IPS DF 6.9 (cell line): ENCODE measurements around the gene METTL26.
A peak's percentile ranks its signal among the peaks of the same experiment; 100 is the strongest.

Source experiments
- DNase-seq: peaks from one replicate; pipeline ENCODE4 v3.0.0-alpha.2; 2013; ENCODE audit warnings: low read depth, low spot score
- H3K27ac ChIP-seq: one replicate; pipeline ENCODE4 v1.5.1; 2013; ENCODE audit warnings: low read length, control low read depth
- H3K27me3 ChIP-seq: 2 replicates; pipeline ENCODE4 v1.6.1; 2013; ENCODE audit warnings: mild to moderate bottlenecking, low read length; ENCODE audit not compliant: control insufficient read depth, insufficient read depth
- H3K36me3 ChIP-seq: 2 replicates; pipeline ENCODE4 v1.6.1; 2013; ENCODE audit warnings: low read length; ENCODE audit not compliant: control insufficient read depth, insufficient read depth
- H3K4me1 ChIP-seq: 2 replicates; pipeline ENCODE4 v1.6.1; 2013; ENCODE audit warnings: low read length; ENCODE audit not compliant: control insufficient read depth, insufficient read depth
- H3K4me3 ChIP-seq: 2 replicates; pipeline ENCODE4 v1.5.1; 2013; ENCODE audit warnings: mild to moderate bottlenecking, low read length
- H3K9me3 ChIP-seq: 2 replicates; pipeline ENCODE4 v1.6.1; 2013; ENCODE audit warnings: low read length, inconsistent platforms; ENCODE audit not compliant: control insufficient read depth, insufficient read depth
- WGBS: extraction: QIAGEN DNeasy Blood & Tissue Kit; methylation state at CpG from one replicate; pipeline ENCODE4 v1.1.7; 2013; ENCODE audit warnings: mixed read lengths, missing lambda C conversion rate; ENCODE audit not compliant: insufficient read length, insufficient coverage; 5-methylcytosine and 5-hydroxymethylcytosine counted together

METTL26 gene

GRCh38 chr16:679814-680624 lies 43.9 kb upstream of the METTL26 start, which contains the start of gene STUB1:
STUB1 (plus strand) TSS chr16:680410; CDS start chr16:680526, 116 bp downstream.
- no peaks in the 10 kb centered on the region for H3K9me3 ChIP-seq
- H3K27me3 ChIP-seq, result no peaks in the 10 kb centered on the region
- WGBS, result no CpG with 5 or more reads among the region's 91 CpGs
- H3K4me3 ChIP-seq, result peak within 1 kb of the TSS; percentile 65
- no peak within 1 kb of the TSS for H3K27ac ChIP-seq
- DNase-seq, result no peak
- peaks cover 9% of the 10 kb centered on the region for H3K4me1 ChIP-seq
- peaks cover 15% of the 10 kb centered on the region for H3K36me3 ChIP-seq

DNA sequence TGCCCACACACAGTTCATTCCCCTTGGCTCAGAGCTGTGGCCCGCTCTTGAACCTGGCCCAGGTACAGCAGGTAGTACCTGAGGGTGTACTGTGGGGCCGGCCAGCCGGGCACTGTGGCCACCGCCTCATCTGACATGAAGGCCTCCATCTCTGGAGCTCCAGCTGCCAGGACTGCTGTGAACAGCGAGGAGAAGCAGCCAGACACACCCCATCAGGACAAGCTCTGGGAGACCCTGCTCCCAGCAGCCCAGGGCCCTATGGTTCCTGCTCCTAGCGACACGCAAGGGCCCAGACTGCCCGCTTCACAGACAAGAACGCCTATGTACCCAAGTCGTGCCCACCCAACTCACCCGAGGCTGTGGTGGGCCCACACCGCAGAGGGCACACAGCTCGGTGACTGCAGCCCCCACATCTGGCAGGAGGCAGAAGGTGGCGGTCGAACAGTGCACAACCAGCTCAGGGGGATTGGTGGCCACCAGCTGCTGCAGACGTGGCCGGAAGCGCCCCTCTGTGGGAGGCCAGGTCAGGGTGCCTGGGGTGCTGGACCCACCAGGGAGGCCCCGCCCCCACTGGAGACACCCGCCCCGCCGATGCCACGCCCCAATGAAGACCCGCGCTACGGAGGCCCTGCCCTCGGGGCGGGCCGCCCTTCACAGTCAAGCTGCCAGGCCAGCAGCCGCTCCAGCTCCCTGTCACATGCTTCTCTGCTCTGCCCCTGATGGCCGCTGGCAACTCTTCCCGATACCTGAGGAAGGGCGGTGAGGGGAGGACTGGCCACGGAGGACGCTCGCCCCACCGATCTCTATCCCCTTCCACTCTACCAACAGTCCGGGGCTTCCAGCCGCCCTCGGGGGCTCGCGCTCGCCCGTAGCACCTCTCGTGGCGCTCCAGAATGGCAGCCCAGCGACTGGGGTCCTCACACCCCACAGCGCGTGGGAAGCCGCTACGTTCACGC lies 43.0 kb upstream of the METTL26 start:
- no peak overlapping the region for H3K27ac ChIP-seq
- WGBS, result no CpG with 5 or more reads among the region's 52 CpGs
- H3K27me3 ChIP-seq, result no peaks in the 10 kb centered on the region
- H3K4me3 ChIP-seq, result peak overlapping the region; percentile 48
- no peaks in the 10 kb centered on the region for H3K9me3 ChIP-seq
- peaks cover 9% of the 10 kb centered on the region for H3K4me1 ChIP-seq
- DNase-seq, result no peak
- H3K36me3 ChIP-seq, result peaks cover 15% of the 10 kb centered on the region

- Histone ChIP-seq H3K4me3 (no peak overlapping the region), H3K27me3 (no peaks in the 10 kb centered on the region), H3K4me1 (peaks cover 9% of the 10 kb centered on the region), H3K27ac (no peak overlapping the region), H3K9me3 (no peaks in the 10 kb centered on the region), H3K36me3 (peaks cover 16% of the 10 kb centered on the region)
- no peak for DNase-seq
- no CpG with 5 or more reads among the region's 21 CpGs for WGBS
Measured at GRCh38 chr16:678209-678857, 42.2 kb upstream of the METTL26 start.

DNA sequence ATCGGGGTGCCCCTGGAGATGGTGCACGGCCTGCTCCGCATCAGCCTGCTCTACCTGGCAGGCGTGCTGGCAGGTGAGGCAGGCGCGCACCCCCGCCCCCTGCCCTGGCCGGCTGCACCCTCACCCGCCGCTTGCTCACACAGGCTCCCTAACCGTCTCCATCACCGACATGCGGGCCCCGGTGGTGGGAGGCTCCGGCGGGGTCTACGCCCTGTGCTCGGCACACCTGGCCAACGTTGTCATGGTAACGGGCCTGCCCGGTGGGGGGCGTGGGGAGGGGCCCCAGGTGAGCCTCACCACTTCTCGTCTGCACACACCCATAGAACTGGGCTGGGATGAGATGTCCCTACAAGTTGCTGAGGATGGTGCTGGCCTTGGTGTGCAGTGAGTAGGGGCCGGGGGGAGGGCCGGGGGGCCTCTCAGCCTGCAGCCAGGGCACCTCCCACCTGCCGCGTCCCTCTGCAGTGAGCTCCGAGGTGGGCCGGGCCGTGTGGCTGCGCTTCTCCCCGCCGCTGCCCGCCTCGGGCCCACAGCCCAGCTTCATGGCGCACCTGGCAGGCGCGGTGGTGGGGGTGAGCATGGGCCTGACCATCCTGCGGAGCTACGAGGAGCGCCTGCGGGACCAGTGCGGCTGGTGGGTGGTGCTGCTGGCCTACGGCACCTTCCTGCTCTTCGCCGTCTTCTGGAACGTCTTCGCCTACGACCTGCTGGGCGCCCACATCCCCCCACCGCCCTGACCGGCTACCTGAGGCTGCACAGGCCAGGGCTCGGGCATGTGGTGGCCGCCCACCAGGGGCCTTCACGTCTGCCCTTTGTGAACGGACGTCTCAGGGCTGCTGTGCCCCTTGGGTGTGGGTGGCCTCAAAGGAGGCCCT lies 41.4 kb upstream of the METTL26 start:
- Histone ChIP-seq H3K4me1 (peaks cover 9% of the 10 kb centered on the region), H3K27ac (no peak overlapping the region)

DNA sequence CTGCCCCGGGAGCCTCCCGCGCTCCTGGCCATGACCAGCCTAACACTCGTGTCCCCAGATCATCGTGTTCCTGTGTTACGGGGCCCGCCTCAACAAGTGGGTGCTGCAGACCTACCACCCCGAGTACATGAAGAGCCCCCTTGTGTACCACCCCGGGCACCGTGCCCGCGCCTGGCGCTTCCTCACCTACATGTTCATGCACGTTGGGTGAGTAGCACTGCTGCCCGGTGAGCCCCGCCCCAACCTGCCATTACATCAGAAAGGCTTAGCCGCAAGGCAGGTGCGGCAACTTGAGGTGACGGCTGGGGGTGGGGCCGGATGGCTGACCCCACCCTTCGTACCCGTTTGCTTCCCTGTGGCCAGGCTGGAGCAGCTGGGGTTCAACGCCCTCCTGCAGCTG lies 40.8 kb upstream of the METTL26 start:
- Histone ChIP-seq H3K36me3 (peaks cover 19% of the 10 kb centered on the region), H3K4me1 (peaks cover 9% of the 10 kb centered on the region), H3K4me3 (no peak overlapping the region), H3K27me3 (no peaks in the 10 kb centered on the region), H3K27ac (no peak overlapping the region), H3K9me3 (no peaks in the 10 kb centered on the region)
- no CpG with 5 or more reads among the region's 23 CpGs for WGBS
- no peak for DNase-seq

More for the DNA sequence above, 41.4 kb upstream of the METTL26 start:
- DNase-seq, result no peak
- WGBS, result no CpG with 5 or more reads among the region's 57 CpGs
- Histone ChIP-seq H3K27me3 (no peaks in the 10 kb centered on the region), H3K9me3 (no peaks in the 10 kb centered on the region), H3K36me3 (peaks cover 19% of the 10 kb centered on the region), H3K4me3 (no peak overlapping the region)

- H3K4me3 ChIP-seq, result no peak overlapping the region
- WGBS, result no CpG with 5 or more reads among the region's 21 CpGs
- no peak for DNase-seq
- no peaks in the 10 kb centered on the region for H3K9me3 ChIP-seq
- peaks cover 9% of the 10 kb centered on the region for H3K4me1 ChIP-seq
- no peaks in the 10 kb centered on the region for H3K27me3 ChIP-seq
- no peak overlapping the region for H3K27ac ChIP-seq
- peaks cover 19% of the 10 kb centered on the region for H3K36me3 ChIP-seq
Measured at GRCh38 chr16:676565-676902, 40.4 kb upstream of the METTL26 start.

- Histone ChIP-seq H3K4me1 (peaks cover 7% of the 10 kb centered on the region), H3K36me3 (peaks cover 24% of the 10 kb centered on the region), H3K4me3 (peak overlapping the region; percentile 20; the same call in 1 of the 2 replicates), H3K27ac (no peak overlapping the region), H3K27me3 (no peaks in the 10 kb centered on the region), H3K9me3 (no peaks in the 10 kb centered on the region)
- DNase-seq, result no peak
- WGBS, result no CpG with 5 or more reads among the region's 25 CpGs
Measured at GRCh38 chr16:675884-676564, 39.9 kb upstream of the METTL26 start.

GRCh38 chr16:674968-675883 lies 39.1 kb upstream of the METTL26 start, which contains the start of gene RHBDL1:
RHBDL1 (plus strand) TSS chr16:675671; CDS start chr16:675791, 120 bp downstream.
- Histone ChIP-seq H3K27me3 (no peaks in the 10 kb centered on the region), H3K36me3 (peaks cover 32% of the 10 kb centered on the region), H3K9me3 (no peaks in the 10 kb centered on the region), H3K4me1 (peaks cover 7% of the 10 kb centered on the region), H3K27ac (no peak within 1 kb of the TSS), H3K4me3 (peak within 1 kb of the TSS; percentile 42; the same call in 1 of the 2 replicates)
- WGBS, result no CpG with 5 or more reads among the region's 73 CpGs
- no peak for DNase-seq
